GM12874 (cell line): ENCODE data around the gene LY9.

Experiments used
- CTCF ChIP-seq: IDR thresholded peaks from 2 replicates; pipeline ENCODE4 v1.5.1; 2011; ENCODE audit warnings: low read depth, mild to moderate bottlenecking, control low read depth, low read length, moderate library complexity; ENCODE audit not compliant: insufficient read depth

LY9 gene

GRCh38 chr1:160795951-160796383 lies at the start of gene LY9:
Gene LY9, plus strand, starts transcription at chr1:160796174. Its CDS starts 14 bp downstream, at chr1:160796188.
- no peak for TF ChIP-seq CTCF

GRCh38 chr1:160746836-160747500 lies 49.0 kb upstream of the LY9 start:
- no peak for TF ChIP-seq CTCF

- TF ChIP-seq CTCF = no peak
Observed at GRCh38 chr1:160747717-160748116, 48.3 kb upstream of the LY9 start.

- peak; percentile 44; the same call in 1 of the 2 replicates for TF ChIP-seq CTCF
Observed at GRCh38 chr1:160748181-160748877, 47.6 kb upstream of the LY9 start.

GRCh38 chr1:160748878-160749269 lies 47.1 kb upstream of the LY9 start:
- TF ChIP-seq CTCF = no peak

- TF ChIP-seq CTCF = no peak
Observed at GRCh38 chr1:160750608-160751007, 45.4 kb upstream of the LY9 start.

GRCh38 chr1:160752406-160752805 lies 43.6 kb upstream of the LY9 start:
- no peak for TF ChIP-seq CTCF
